Upper lobe of left lung (tissue), 4 donors: ENCODE results near the gene LRRC3C.
"Not testable (repeated sequence)": the region's sequence is repeated elsewhere in the genome, so short reads cannot be mapped to it uniquely, and the experiment has no call there.

ENCODE experiments used
- CTCF ChIP-seq, 6 experiments: fragments of 450-650 bp in 4 of 6; fragments of 200-600 bp in 2 of 6; sonication (generic) in 2 of 6; IDR thresholded peaks; one replicate each; pipeline ENCODE4 v1.5.1; 2016 to 2019; ENCODE audit warnings: antibody characterized with exemption in 6 of 6
- EP300 ChIP-seq, 4 donors: sonication (generic); formaldehyde crosslinking; IDR thresholded peaks; one replicate each; pipeline ENCODE4 v1.5.1; 2017; ENCODE audit warnings: antibody characterized with exemption in 4 of 4, control low read depth in 2 of 4
- POLR2A ChIP-seq, 4 donors: fragments of 450-650 bp; IDR thresholded peaks; one replicate each; pipeline ENCODE4 v1.5.1; 2016 to 2017; ENCODE audit warnings: antibody characterized with exemption in 4 of 4, mild to moderate bottlenecking in 2 of 4
- POLR2AphosphoS5 ChIP-seq, 2 donors: sonication (generic); formaldehyde crosslinking; IDR thresholded peaks; one replicate each; pipeline ENCODE4 v1.5.1; 2017; ENCODE audit warnings: antibody characterized with exemption in 2 of 2

GRCh38 chr17:39886102-39886501, 41.4 kb upstream of the LRRC3C start:
- TF ChIP-seq CTCF, POLR2A, EP300, POLR2AphosphoS5 (IDR thresholded peaks at IDR 0.05): not testable (repeated sequence)
